ENCODE data around the gene NHP2. TPM values are rescaled to one million over a fixed set of nuclear protein-coding genes. Genes with fewer than 3 reads are reported as not detected.

The NHP2 gene
- polyA plus RNA-seq, 3 donors, result 68.9 to 139 (median 108) TPM

- H3K27ac Mint-ChIP-seq, result no peak overlapping the region
- no peaks in the 10 kb centered on the region for H3K36me3 Mint-ChIP-seq
- peaks cover 8% of the 10 kb centered on the region for H3K4me1 Mint-ChIP-seq
- no peak for DNase-seq
- Histone ChIP-seq H3K4me2 (replicated peaks; ENCODE audit: extremely low read depth, low read length, poor library complexity, severe bottlenecking) (no peak overlapping the region), H3K79me2 (ENCODE audit: insufficient read depth, low read length) (no peaks in the 10 kb centered on the region), H3K4me3 (replicated peaks in 1 of 3; ENCODE audit: low read depth in 2 of 3, low read length in 3 of 3) (no peak overlapping the region), H4K20me1 (ENCODE audit: insufficient read depth, low read length) (no peaks in the 10 kb centered on the region), H3K36me3 (replicated peaks in 1 of 2; ENCODE audit: control insufficient read depth in 1 of 2, insufficient read depth in 2 of 2, low read length in 2 of 2) (no peaks in the 10 kb centered on the region), H3K27me3 (ENCODE audit: control insufficient read depth in 2 of 2, insufficient read depth in 2 of 2, low read length in 2 of 2) (peaks cover 0 to 15% of the 10 kb centered on the region in 2 donors), H3K9me3 (replicated peaks in 1 of 2; ENCODE audit: control insufficient read depth in 1 of 2, insufficient read depth in 1 of 2, low read length in 2 of 2) (peaks cover 0 to 3% of the 10 kb centered on the region in 2 donors), H3K27ac (ENCODE audit: low read depth in 1 of 2, low read length in 2 of 2) (no peak overlapping the region), H3K4me1 (ENCODE audit: control insufficient read depth in 1 of 2, insufficient read depth in 2 of 2, low read length in 2 of 2) (peaks cover 4 to 5% of the 10 kb centered on the region in 2 donors), H3K9ac (ENCODE audit: insufficient read depth, low read length, poor library complexity, severe bottlenecking) (no peak overlapping the region), H2AFZ (ENCODE audit: insufficient read depth, low read depth, low read length, poor library complexity, severe bottlenecking) (no peak overlapping the region)
- TF ChIP-seq CTCF (IDR thresholded peaks at IDR 0.05), result no peak
- intact Hi-C loops (cut with micrococcal nuclease), result no loop called here
- peaks cover 14 to 35% (median 25%) of the 10 kb centered on the region in 3 donors for H3K27me3 Mint-ChIP-seq (ENCODE audit: low read depth in 3 of 3)
- H3K9me3 Mint-ChIP-seq, result peaks cover 0 to 8% (median 5%) of the 10 kb centered on the region in 7 donors
- H3K4me3 Mint-ChIP-seq, result no peak overlapping the region
- 92% methylated on average over 2 of the region's 12 CpGs for WGBS (ENCODE audit: insufficient coverage)
Observed at GRCh38 chr5:178103612-178104011, 50.1 kb downstream of the NHP2 start.

Other genes with a start within 250 kb of the NHP2 start
- not detected for gene PROP1, start 157.6 kb downstream of the NHP2 start, polyA plus RNA-seq
- gene N4BP3, start 40.4 kb downstream of the NHP2 start, polyA plus RNA-seq, result under 1 TPM in 1 of 3 donors, not detected in 2; 0.01 TPM
- 10 to 100 TPM; 20.9 to 27.4 (median 23.9) TPM for gene RMND5B, start 22.9 kb downstream of the NHP2 start, polyA plus RNA-seq
- gene GMCL2, start 33.5 kb upstream of the NHP2 start, polyA plus RNA-seq, result not detected
- gene HNRNPAB, start 50.6 kb upstream of the NHP2 start, polyA plus RNA-seq, result 10 to 100 TPM; 44.8 to 59.4 (median 54.2) TPM
- 100 to 1,000 TPM in 1 of 3 donors, 10 to 100 TPM in 2; 39.2 to 199 (median 43.0) TPM for gene PHYKPL, start 78.9 kb upstream of the NHP2 start, polyA plus RNA-seq

Data from CD14-positive monocyte (primary cell).